Thoracic aorta (tissue), 2 donors: ENCODE data around the gene VGLL4. TPM values are rescaled to one million over a fixed set of nuclear protein-coding genes. Genes with fewer than 3 reads are reported as not detected.

Experiments used
- ATAC-seq: fragments of 150-250 bp; one replicate; pipeline ENCODE4 v1.8.0; 2017; ENCODE audit warnings: low read depth; ENCODE audit not compliant: insufficient number of reproducible peaks, low FRiP score
- DNase-seq: peaks from one replicate; pipeline ENCODE4 v3.0.0-alpha.2; 2020; ENCODE audit warnings: low spot score
- H3K27ac ChIP-seq, 2 donors: fragments of 200-600 bp; sonication (generic); 1 replicate in 1 of 2; 2 replicates in 1 of 2; pipeline ENCODE4 v1.5.1; 2016; ENCODE audit warnings: mild to moderate bottlenecking in 2 of 2, moderate library complexity in 2 of 2
- H3K27me3 ChIP-seq: fragments of 200-600 bp; sonication (generic); replicated peaks from 2 replicates; pipeline ENCODE4 v1.6.0; 2016; ENCODE audit warnings: mild to moderate bottlenecking; ENCODE audit not compliant: insufficient read depth
- H3K36me3 ChIP-seq: fragments of 200-600 bp; sonication (generic); one replicate; pipeline ENCODE4 v1.5.1; 2016
- H3K4me1 ChIP-seq, 2 donors: fragments of 200-600 bp; sonication (generic); 1 replicate in 1 of 2; 2 replicates in 1 of 2; pipeline versions ENCODE4 v1.5.1 to v1.6.0; 2016; ENCODE audit warnings: low read depth in 2 of 2, mild to moderate bottlenecking in 1 of 2; ENCODE audit not compliant: control insufficient read depth in 1 of 2
- H3K4me3 ChIP-seq: fragments of 200-600 bp; sonication (generic); 2 replicates; pipeline ENCODE4 v1.5.1; 2016; ENCODE audit warnings: mild to moderate bottlenecking
- H3K9me3 ChIP-seq: fragments of 200-600 bp; sonication (generic); 2 replicates; pipeline ENCODE4 v1.5.1; 2016
- CTCF ChIP-seq: fragments of 200-600 bp; sonication (generic); IDR thresholded peaks from one replicate; pipeline ENCODE4 v1.5.1; 2019; ENCODE audit warnings: antibody characterized with exemption
- total RNA-seq, 2 donors: library from RNA; depleted of rRNA; stranded (reverse); fragments of >200 nt; gene quantifications; one replicate each; pipeline versions ENCODE4 v1.1.0 to v1.2.3, GENCODE V29; 2016

The VGLL4 gene
- total RNA-seq, 2 donors from 2014 or later, result 113 to 114 TPM

- Histone ChIP-seq H3K36me3 (no peaks in the 10 kb centered on the region), H3K27me3 (no peaks in the 10 kb centered on the region), H3K9me3 (no peaks in the 10 kb centered on the region), H3K4me1 (peaks cover 29 to 74% of the 10 kb centered on the region in 2 donors), H3K27ac (peak overlapping the region; percentile 98), H3K4me3 (no peak overlapping the region)
- no peak for DNase-seq
- TF ChIP-seq CTCF, result no peak
- no peak for ATAC-seq
Observed at GRCh38 chr3:11570789-11571495, 72.8 kb downstream of the VGLL4 start.

GRCh38 chr3:11570251-11570650, 73.5 kb downstream of the VGLL4 start:
- no peak for DNase-seq
- H3K36me3 ChIP-seq, result no peaks in the 10 kb centered on the region
- peaks cover 29 to 74% of the 10 kb centered on the region in 2 donors for H3K4me1 ChIP-seq
- H3K9me3 ChIP-seq, result no peaks in the 10 kb centered on the region
- H3K4me3 ChIP-seq, result no peak overlapping the region
- H3K27ac ChIP-seq, result peak overlapping the region; percentile 98
- no peak for TF ChIP-seq CTCF
- no peak for ATAC-seq
- H3K27me3 ChIP-seq, result no peaks in the 10 kb centered on the region

- no peak for TF ChIP-seq CTCF
- DNase-seq, result no peak
- ATAC-seq, result no peak
- Histone ChIP-seq H3K36me3 (no peaks in the 10 kb centered on the region), H3K9me3 (no peaks in the 10 kb centered on the region), H3K27me3 (no peaks in the 10 kb centered on the region), H3K27ac (peak overlapping the region; percentile 98), H3K4me3 (peak overlapping the region; percentile 63), H3K4me1 (peaks cover 29 to 81% of the 10 kb centered on the region in 2 donors)
Observed at GRCh38 chr3:11569156-11569741, 74.5 kb downstream of the VGLL4 start.

GRCh38 chr3:11568503-11569155, 75.1 kb downstream of the VGLL4 start:
- peak; percentile 88 for DNase-seq
- H3K4me3 ChIP-seq, result peak overlapping the region; percentile 63
- no peaks in the 10 kb centered on the region for H3K27me3 ChIP-seq
- H3K4me1 ChIP-seq, result peaks cover 29 to 82% of the 10 kb centered on the region in 2 donors
- peak; percentile 69 for ATAC-seq
- H3K27ac ChIP-seq, result peak overlapping the region; percentile 98
- no peak for TF ChIP-seq CTCF
- no peaks in the 10 kb centered on the region for H3K36me3 ChIP-seq
- H3K9me3 ChIP-seq, result no peaks in the 10 kb centered on the region
